ES-I3 (cell line): ENCODE data around the gene TMEM127.
A peak's percentile ranks its signal among the peaks of the same experiment; 100 is the strongest.
"Not testable (repeated sequence)": the region's sequence is repeated elsewhere in the genome, so short reads cannot be mapped to it uniquely, and the experiment has no call there.

Experiments used
- H3K36me3 ChIP-seq: 2 replicates; pipeline ENCODE4 v1.6.1; 2013; ENCODE audit warnings: mild to moderate bottlenecking, low read length, control low read depth, moderate library complexity; ENCODE audit not compliant: insufficient read depth
- H3K4me1 ChIP-seq: 2 replicates; pipeline ENCODE4 v1.6.1; 2013; ENCODE audit warnings: mild to moderate bottlenecking, control low read depth, low read length; ENCODE audit not compliant: insufficient read depth
- H3K9ac ChIP-seq: 2 replicates; pipeline ENCODE4 v1.6.1; 2013; ENCODE audit warnings: low read depth, mild to moderate bottlenecking, low read length, moderate library complexity
- H3K9me3 ChIP-seq: 2 replicates; pipeline ENCODE4 v1.6.1; 2013; ENCODE audit warnings: mild to moderate bottlenecking, low read length, moderate library complexity; ENCODE audit not compliant: control insufficient read depth, insufficient read depth

Gene TMEM127, protein sequence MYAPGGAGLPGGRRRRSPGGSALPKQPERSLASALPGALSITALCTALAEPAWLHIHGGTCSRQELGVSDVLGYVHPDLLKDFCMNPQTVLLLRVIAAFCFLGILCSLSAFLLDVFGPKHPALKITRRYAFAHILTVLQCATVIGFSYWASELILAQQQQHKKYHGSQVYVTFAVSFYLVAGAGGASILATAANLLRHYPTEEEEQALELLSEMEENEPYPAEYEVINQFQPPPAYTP

DNA sequence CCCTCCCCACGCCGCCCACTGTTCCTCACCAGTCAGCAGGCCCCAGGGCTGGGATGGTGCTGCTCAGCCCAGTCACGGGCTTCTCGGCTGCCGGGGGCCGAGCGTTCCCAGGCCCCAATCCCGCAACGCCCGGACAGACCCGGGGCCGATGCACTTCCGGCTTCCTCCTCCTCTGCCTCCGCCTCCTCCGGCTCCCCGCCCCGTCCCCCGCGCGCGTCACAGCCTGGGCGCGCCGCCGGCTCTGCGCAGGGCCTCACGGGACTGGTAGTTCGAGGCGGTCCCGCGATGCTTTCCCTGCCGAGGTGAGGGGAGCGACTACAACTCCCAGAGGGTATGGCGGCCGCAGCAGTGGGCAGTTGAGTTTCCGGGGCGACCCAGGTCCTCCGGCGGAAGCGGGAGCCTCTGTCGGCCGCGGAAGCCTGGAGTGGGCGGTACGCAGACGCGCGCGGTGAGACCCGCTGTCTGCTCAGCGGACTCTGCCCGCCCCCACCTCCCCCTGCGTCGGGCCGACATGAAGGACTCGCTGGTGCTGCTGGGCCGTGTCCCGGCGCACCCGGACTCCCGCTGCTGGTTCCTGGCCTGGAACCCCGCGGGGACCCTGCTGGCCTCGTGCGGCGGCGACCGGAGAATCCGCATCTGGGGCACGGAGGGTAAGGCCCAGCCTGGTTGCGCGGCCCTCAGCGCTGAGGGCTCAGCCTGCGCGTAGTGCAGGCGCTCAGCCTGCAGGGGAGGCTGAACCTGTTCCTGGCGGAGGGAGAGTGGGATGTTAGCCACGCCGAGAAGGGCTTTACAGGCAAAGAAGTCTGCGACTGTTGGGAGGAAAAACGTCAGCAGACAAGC, at the start of gene TMEM127, which contains the start of gene CIAO1:
Gene TMEM127 (minus strand): TSS at position 158 of the 840 bp plus-strand sequence. CDS start 616 bp downstream, outside the sequence.
Gene CIAO1 (plus strand): TSS at position 386 of the 840 bp plus-strand sequence. CDS start 126 bp downstream, at position 512.
- Histone ChIP-seq H3K9me3 (no peaks in the 10 kb centered on the region), H3K4me1 (peaks cover 12% of the 10 kb centered on the region; the same call in 1 of the 2 replicates), H3K9ac (peak within 1 kb of the TSS; percentile 76), H3K36me3 (peaks cover 12% of the 10 kb centered on the region)

DNA sequence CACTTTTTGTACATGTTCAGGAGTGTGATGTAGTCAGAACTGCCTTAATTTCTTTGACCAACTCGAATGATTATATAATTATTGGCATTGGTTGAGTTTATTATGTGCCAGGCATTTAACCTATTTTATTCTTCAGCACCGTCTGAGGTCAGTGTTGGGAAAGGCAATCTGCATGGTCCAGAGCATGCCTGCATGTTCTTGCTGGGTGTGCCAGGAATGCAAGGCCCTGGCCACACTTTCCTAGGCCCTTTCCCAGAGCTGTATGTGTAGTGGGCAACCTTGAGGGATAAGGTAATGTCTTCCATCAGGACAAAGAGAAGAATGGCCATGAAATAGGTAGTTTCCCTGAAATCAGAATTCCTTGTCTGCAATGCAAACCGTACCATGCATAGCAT, 49.2 kb upstream of the TMEM127 start:
- no peak overlapping the region for H3K9ac ChIP-seq
- H3K9me3 ChIP-seq, result no peaks in the 10 kb centered on the region
- no peaks in the 10 kb centered on the region for H3K36me3 ChIP-seq
- peaks cover 6% of the 10 kb centered on the region; the same call in 1 of the 2 replicates for H3K4me1 ChIP-seq

DNA sequence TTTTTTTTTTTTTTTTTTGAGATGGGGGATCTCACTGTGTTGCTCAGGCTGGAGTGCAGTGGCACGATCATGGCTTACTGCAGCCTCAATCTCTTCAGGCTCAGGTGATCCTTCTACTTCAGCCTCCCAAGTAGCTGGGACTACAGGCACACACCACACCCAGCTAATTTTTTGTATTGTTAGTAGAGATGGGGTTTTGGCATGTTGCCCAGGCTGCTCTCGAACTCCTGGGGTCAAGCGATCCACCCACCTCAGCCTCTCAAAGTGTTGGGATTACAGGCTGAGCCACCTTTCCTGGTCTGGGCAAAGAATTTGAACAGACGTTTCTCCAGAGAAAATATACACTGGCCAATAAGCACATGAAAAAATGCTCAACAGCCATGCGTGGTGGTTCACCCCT, 42.5 kb upstream of the TMEM127 start:
- Histone ChIP-seq H3K9ac (no peak overlapping the region), H3K36me3 (peaks cover 6% of the 10 kb centered on the region; the same call in 1 of the 2 replicates), H3K9me3 (no peaks in the 10 kb centered on the region), H3K4me1 (no peaks in the 10 kb centered on the region)

DNA sequence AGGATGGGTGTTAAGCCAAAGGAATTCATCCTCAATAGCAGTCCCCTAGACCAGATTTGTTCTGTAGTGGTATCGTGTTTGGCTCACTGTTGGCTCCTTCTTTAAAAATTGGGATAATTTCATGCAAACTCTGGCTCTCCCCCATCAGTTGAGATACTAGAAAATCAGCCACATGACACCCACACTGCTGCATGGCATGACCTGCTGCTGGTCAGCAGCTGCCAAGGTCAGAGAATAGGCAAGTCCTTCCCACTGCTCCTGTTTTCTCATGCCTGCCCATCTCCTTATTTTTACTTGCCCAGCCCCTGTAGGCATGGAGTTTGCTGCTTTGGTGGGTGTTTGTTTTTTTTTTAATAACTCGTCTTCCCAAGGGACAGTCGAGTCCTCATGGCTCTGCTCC, 40.6 kb upstream of the TMEM127 start:
- no peaks in the 10 kb centered on the region for H3K9me3 ChIP-seq
- H3K36me3 ChIP-seq, result peaks cover 24% of the 10 kb centered on the region
- peak overlapping the region; percentile 96 for H3K9ac ChIP-seq
- H3K4me1 ChIP-seq, result no peaks in the 10 kb centered on the region

DNA sequence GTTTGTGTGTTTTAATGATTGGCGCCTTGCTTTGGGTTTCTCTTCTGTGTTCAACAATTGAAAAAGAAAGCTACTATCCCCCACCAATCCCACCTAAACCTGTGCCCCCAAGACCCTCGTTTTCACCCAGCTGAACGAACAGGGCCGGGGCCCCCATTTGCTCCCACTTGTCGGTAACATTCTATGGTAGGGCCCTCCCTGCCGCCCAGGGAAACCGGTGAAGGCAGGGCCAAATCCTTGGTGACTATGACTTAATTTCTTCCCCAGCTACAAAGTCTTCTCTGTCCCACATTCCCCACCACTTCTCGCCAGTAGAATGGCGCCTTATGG, 40.1 kb upstream of the TMEM127 start:
- Histone ChIP-seq H3K4me1 (no peaks in the 10 kb centered on the region), H3K9me3 (no peaks in the 10 kb centered on the region), H3K9ac (peak overlapping the region; percentile 96), H3K36me3 (peaks cover 27% of the 10 kb centered on the region)

DNA sequence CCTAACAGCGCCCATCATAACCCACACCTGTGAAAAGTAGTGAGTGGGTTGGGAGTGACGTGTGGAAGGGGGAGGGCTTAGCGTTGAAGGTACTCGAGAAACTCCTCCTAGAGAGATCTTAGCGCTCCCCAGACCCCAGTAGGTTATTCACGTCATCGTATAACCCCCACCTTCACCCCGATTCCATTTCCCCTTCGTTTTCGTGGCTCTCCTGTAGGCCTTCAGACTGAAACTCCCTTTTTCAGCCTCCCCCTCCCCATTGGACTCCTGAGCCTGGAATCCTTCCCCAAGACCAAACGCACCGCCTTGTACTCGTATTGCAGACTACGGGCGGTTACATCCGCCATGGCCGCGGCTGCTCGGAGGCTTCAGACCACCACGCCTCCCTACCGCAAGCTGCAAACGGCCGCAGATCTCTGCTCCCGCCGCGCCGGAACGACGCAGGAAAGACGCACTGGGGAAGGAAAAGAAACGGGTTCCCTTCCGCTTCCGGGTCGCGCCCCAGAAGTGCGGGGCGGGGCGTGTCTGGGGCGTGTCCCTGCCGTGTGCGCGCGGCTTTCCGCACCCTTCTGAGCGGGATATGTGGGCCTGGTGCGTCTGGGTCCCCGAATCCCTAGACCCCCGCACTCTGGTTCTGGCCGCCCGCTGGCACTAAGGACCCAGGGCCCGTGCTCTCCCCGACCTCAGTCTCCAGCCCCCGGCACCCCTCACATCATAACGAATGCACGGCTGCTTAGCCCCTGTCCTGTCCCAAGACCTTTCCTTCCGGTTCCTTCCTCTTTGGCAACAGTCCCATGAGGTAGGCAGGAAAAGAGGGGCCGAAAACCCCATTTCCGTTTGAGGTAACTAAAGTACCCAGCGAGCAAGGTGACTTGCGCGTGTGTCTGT, 39.5 kb upstream of the TMEM127 start, which contains the start of gene SNRNP200:
Gene SNRNP200 (minus strand): TSS at position 456 of the 888 bp plus-strand sequence. CDS start 109 bp downstream, at position 347.
- Histone ChIP-seq H3K9ac (peak within 1 kb of the TSS; percentile 96), H3K36me3 (peaks cover 31% of the 10 kb centered on the region), H3K9me3 (no peaks in the 10 kb centered on the region), H3K4me1 (no peaks in the 10 kb centered on the region)

DNA sequence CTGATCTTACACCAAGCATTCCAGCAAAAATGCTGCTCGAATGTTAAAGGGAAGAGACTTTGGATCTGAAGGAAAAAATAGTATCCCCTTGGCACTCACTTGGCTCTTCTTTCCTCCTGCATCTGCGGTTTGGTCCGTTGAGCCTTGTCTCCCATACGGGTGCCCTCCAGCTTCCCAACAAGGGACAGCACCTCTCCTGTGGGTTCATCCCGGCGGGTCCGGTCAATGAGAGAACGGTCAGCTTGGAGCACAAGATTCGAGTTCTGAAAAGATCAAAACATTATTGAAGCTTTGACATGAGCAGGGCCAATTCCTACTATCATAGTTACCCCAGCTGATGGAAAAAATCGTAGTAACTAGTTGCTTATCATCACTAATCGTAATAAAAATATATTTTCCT, 38.8 kb upstream of the TMEM127 start:
- peak overlapping the region; percentile 96 for H3K9ac ChIP-seq
- peaks cover 36% of the 10 kb centered on the region for H3K36me3 ChIP-seq
- no peaks in the 10 kb centered on the region for H3K4me1 ChIP-seq
- H3K9me3 ChIP-seq, result no peaks in the 10 kb centered on the region

DNA sequence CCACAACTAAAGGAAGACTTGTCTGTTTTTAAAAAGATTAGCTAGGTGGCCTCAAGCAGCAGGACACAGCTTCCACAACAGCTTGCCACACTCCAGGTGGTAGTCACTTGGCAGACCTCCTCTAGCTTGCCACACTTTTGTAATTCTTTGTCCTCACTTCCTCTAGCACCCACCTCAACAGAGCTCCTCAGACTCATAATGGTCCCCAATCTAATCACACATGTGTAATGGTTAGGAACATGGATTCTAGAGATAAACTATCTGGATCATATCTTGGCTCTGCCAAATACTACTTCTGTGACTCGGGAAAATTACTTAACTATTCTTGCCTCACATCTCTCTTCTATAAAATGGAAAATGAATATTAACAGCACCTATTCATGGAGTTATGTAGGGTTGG, 36.1 kb upstream of the TMEM127 start:
- H3K36me3 ChIP-seq, result peaks cover 61% of the 10 kb centered on the region
- no peaks in the 10 kb centered on the region for H3K9me3 ChIP-seq
- H3K4me1 ChIP-seq, result no peaks in the 10 kb centered on the region
- H3K9ac ChIP-seq, result no peak overlapping the region

DNA sequence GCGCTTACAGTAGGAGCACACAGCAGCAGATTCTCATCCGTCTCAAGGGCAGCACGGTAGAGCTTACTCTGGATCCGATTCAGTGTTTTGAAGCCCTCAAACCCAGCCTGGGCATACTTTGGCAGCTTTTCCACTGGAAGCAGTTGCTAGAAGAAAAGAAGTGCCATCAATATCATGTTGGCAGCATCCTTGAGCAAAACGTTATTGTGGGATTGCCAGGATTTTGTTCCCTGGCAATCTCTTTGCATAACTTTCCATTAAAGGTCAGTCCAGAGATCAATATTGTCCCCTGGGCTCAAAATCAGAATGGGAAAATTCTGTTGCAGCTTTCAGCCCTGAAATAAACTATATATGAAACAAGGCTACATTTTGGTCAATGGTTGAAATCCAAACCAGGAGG, 31.1 kb upstream of the TMEM127 start:
- no peaks in the 10 kb centered on the region for H3K4me1 ChIP-seq
- peaks cover 80% of the 10 kb centered on the region for H3K36me3 ChIP-seq
- no peak overlapping the region for H3K9ac ChIP-seq
- no peaks in the 10 kb centered on the region for H3K9me3 ChIP-seq

DNA sequence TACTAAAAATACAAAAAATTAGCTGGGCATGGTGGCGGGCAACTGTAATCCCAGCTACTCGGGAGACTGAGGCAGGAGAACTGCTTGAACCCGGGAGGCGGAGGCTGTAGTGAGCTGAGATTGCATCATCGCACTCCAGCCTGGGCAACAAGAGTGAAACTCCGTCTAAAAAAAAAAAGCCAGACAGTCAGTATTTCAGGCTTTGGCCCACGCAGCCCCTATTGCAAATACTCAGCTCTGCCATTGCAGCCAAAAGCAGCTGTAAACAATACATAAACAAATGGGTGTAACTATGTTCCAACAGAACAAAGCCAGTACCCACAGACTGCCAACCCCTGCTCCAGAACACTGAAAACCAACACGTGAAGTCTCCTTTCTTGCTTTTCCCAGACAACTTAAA, 28.5 kb upstream of the TMEM127 start:
- H3K9me3 ChIP-seq, H3K9ac ChIP-seq, H3K4me1 ChIP-seq: not testable (repeated sequence)
- peaks cover 86% of the 10 kb centered on the region for H3K36me3 ChIP-seq

DNA sequence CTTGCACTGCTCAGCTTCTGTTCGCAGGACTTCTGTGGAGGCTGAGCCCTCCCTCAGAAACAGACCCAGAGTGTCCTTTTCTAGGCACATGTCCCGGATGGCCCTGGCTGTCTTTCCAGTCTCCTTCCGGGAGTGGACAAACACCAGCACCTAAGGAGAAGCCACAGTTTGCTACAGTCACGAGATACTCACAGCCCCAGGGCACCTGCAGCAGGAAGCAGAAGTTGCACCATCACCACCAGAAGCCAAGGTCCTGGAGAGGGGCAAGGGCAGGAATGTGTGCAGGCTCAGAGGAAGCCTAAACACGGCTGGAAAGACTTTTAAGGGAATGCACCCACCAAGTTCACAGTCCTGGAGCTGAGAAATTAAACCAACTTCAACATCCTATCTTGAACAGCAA, 26.0 kb upstream of the TMEM127 start:
- Histone ChIP-seq H3K9ac (no peak overlapping the region), H3K36me3 (peaks cover 78% of the 10 kb centered on the region), H3K9me3 (no peaks in the 10 kb centered on the region), H3K4me1 (no peaks in the 10 kb centered on the region)

DNA sequence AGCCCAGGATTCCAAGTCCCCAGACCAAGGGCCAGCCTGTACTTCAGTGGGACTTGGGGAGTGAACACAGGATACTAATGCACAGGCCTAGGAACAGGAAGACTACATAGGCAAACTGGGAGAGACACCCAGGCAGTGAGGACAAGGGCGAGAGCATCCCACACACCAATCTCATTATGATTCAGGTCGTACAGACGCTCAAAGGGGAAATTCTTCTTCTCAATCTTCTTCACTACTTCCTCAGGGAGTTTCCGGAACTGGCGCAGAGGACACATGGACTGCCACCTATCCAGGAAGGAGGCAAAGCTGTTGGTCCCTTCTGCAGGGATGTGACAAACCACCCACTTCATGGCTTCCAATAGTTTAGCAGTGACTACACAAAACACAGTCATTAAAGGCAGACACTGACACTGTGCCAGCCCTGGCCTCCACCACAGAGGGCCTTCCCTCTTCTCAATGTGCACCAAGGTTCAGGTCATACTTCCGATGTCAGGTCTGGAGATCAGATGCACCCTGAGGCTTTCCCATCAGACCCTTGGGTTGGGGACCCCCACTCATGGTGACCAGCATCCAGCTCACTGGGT, 21.6 kb upstream of the TMEM127 start:
- H3K9ac ChIP-seq, result no peak overlapping the region
- H3K36me3 ChIP-seq, result peaks cover 68% of the 10 kb centered on the region
- no peaks in the 10 kb centered on the region for H3K4me1 ChIP-seq
- no peaks in the 10 kb centered on the region for H3K9me3 ChIP-seq

DNA sequence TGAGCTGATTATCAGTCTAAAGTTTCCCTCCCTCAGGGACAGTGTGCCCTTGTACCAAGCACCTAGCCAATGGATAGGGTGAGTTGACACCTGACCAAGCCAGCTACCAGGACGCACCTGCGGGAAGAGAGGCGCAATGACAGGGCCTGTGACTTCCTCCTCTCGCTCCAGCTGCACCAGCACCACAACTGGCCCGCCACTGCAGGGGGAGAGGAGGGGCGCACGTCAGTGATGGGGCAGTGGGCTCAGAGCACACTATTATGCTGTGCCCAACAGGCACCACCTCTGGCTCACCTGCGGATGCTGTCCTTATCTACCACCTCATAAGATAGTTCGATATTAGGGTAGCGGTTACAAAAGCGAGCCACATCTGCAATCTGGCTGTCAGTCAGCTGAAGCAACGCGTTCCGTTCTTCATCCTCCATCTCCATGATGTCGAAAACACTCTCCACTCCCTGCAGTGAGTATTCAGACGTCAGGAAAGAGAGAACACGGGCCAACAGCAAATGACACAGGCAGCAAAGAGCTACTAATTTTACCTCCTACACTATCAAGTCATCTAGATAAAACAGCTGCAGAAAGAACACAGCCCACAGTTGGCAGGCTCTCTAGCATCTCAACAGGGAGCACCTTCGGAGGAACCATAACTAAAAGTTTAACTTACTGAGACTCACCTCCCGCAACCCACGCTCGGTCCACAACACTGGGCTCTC, 11.1 kb upstream of the TMEM127 start:
- Histone ChIP-seq H3K9me3 (no peaks in the 10 kb centered on the region), H3K36me3 (peaks cover 49% of the 10 kb centered on the region)

More for the DNA sequence above, 11.1 kb upstream of the TMEM127 start:
- Histone ChIP-seq H3K9ac (no peak overlapping the region), H3K4me1 (no peaks in the 10 kb centered on the region)
